DND-41 (cell line): ENCODE measurements around the gene MINK1.

ENCODE experiments used
- ATAC-seq: fragments of 200-7000 bp; cut with Tn5 transposase; 3 replicates; pipeline ENCODE4 v1.9.1; 2021; ENCODE audit warnings: low read depth; ENCODE audit not compliant: insufficient read depth
- DNase-seq: peaks from one replicate; pipeline ENCODE4 v3.0.0-alpha.2; 2020
- H2AFZ ChIP-seq: 2 replicates; pipeline ENCODE4 v1.6.0; 2012; ENCODE audit warnings: low read depth, low read length
- H3K27ac ChIP-seq: 2 replicates; pipeline ENCODE4 v1.5.1; 2012; ENCODE audit warnings: low read length, inconsistent platforms
- H3K27me3 ChIP-seq: fragments of 200-600 bp; sonication (generic); 2 replicates; pipeline ENCODE4 v1.6.0; 2012; ENCODE audit warnings: low read length, mild to moderate bottlenecking, inconsistent platforms; ENCODE audit not compliant: insufficient read depth, poor library complexity
- H3K36me3 ChIP-seq: 2 replicates; pipeline ENCODE4 v1.5.1; 2012; ENCODE audit warnings: low read length, inconsistent platforms; ENCODE audit not compliant: insufficient read depth
- H3K4me1 ChIP-seq: 2 replicates; pipeline ENCODE4 v1.5.1; 2012; ENCODE audit warnings: mild to moderate bottlenecking, low read length; ENCODE audit not compliant: insufficient read depth
- H3K4me2 ChIP-seq: 2 replicates; pipeline ENCODE4 v1.6.0; 2012; ENCODE audit warnings: mild to moderate bottlenecking, moderate library complexity, low read length, inconsistent platforms; ENCODE audit not compliant: insufficient read depth
- H3K4me3 ChIP-seq, 2 experiments: fragments of 200-600 bp in 1 of 2; shearing (Covaris generic) in 1 of 2; 2 replicates each; pipeline ENCODE4 v1.5.1; 2012 to 2016; ENCODE audit warnings: inconsistent platforms in 2 of 2, low read length in 2 of 2, mild to moderate bottlenecking in 2 of 2, low read depth in 1 of 2, moderate library complexity in 1 of 2
- H3K79me2 ChIP-seq: 2 replicates; pipeline ENCODE4 v1.6.0; 2012; ENCODE audit warnings: low read length, inconsistent platforms; ENCODE audit not compliant: insufficient read depth
- H3K9ac ChIP-seq: 2 replicates; pipeline ENCODE4 v1.6.0; 2012; ENCODE audit warnings: low read depth, mild to moderate bottlenecking, inconsistent platforms, low read length, moderate library complexity
- H3K9me3 ChIP-seq: 2 replicates; pipeline ENCODE4 v1.5.1; 2012; ENCODE audit warnings: low read length, moderate library complexity, mild to moderate bottlenecking, inconsistent platforms; ENCODE audit not compliant: insufficient read depth, severe bottlenecking
- H4K20me1 ChIP-seq: 2 replicates; pipeline ENCODE4 v1.6.0; 2012; ENCODE audit warnings: low read length; ENCODE audit not compliant: insufficient read depth
- EZH2 ChIP-seq: IDR thresholded peaks from 3 replicates; pipeline ENCODE4 v1.6.1; 2012; ENCODE audit warnings: borderline replicate concordance, low read depth, mild to moderate bottlenecking, moderate library complexity, low read length, inconsistent platforms; ENCODE audit not compliant: severe bottlenecking
- TF ChIP-seq, protein P1 (sequence below): IDR thresholded peaks from 2 replicates; pipeline ENCODE4 v1.5.1; 2012; ENCODE audit warnings: borderline replicate concordance, low read length, moderate library complexity, mild to moderate bottlenecking; ENCODE audit not compliant: poor library complexity, severe bottlenecking; ENCODE audit errors: extremely low read depth

Gene MINK1

DNA sequence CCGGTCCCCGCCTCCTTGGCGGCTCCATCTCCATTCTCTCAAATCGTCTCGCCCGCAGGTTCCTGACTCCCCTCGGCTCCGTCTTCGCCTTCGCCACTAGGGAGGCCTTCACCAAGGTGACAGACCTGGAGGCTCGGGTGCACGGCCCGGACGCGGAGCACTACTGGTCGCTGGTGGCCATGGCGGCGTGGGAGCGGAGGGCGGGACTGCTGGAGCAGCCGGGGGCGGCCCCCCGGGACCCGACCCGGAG is 43.5 kb upstream of the MINK1 start:
- TF ChIP-seq, protein P1, sequence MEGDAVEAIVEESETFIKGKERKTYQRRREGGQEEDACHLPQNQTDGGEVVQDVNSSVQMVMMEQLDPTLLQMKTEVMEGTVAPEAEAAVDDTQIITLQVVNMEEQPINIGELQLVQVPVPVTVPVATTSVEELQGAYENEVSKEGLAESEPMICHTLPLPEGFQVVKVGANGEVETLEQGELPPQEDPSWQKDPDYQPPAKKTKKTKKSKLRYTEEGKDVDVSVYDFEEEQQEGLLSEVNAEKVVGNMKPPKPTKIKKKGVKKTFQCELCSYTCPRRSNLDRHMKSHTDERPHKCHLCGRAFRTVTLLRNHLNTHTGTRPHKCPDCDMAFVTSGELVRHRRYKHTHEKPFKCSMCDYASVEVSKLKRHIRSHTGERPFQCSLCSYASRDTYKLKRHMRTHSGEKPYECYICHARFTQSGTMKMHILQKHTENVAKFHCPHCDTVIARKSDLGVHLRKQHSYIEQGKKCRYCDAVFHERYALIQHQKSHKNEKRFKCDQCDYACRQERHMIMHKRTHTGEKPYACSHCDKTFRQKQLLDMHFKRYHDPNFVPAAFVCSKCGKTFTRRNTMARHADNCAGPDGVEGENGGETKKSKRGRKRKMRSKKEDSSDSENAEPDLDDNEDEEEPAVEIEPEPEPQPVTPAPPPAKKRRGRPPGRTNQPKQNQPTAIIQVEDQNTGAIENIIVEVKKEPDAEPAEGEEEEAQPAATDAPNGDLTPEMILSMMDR, result no peak
- TF ChIP-seq EZH2, result no peak
- ATAC-seq, result no peak
- Histone ChIP-seq H3K9ac (peak overlapping the region; percentile 89), H3K9me3 (no peaks in the 10 kb centered on the region), H4K20me1 (no peaks in the 10 kb centered on the region), H3K36me3 (no peaks in the 10 kb centered on the region), H3K4me2 (peak overlapping the region; percentile 98), H3K27ac (peak overlapping the region; percentile 62), H2AFZ (peak overlapping the region; percentile 96), H3K4me1 (peaks cover 20% of the 10 kb centered on the region), H3K4me3 (peak overlapping the region; percentile 62 to 70), H3K27me3 (no peaks in the 10 kb centered on the region), H3K79me2 (peaks cover 2% of the 10 kb centered on the region; the same call in 1 of the 2 replicates)
- no peak for DNase-seq

DNA sequence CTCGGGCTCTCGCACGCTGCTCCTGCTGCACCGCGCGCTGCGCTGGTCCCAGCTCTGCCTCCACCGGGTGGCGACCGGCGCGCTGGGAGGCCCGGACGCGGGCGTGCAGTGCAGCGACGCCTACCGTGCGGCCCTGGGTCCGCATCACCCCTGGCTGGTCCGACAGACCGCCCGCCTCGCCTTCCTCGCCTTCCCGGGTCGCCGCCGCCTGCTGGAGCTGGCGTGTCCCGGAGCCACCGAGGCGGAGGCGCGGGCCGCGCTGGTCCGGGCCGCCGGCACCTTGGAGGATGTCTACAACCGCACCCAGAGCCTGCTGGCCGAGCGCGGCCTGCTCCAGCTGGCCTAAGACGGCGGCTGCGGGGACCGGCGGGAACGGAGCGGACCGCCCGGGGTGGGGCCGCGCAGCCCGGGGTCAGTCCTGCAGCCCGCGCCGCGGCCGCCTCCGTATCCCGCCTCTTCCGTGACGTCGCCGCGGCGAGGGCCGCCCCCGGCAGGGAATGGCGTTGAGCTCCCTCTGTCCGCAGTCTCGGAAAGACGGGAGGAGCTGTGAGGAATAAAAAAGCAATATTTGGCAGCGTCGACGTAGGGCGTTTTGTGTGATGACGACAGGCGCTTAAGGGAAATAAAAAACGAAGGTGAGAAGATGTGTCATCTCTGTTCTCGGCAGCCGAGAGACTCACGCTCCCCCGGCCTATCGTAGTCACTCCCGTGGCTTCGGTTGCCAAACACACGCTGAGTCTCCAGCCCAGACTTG is 43.0 kb upstream of the MINK1 start:
- Histone ChIP-seq H3K9ac (peak overlapping the region; percentile 89), H3K4me2 (peak overlapping the region; percentile 98), H3K36me3 (no peaks in the 10 kb centered on the region), H2AFZ (peak overlapping the region; percentile 96), H3K79me2 (peaks cover 2% of the 10 kb centered on the region; the same call in 1 of the 2 replicates), H3K9me3 (no peaks in the 10 kb centered on the region), H3K27me3 (no peaks in the 10 kb centered on the region), H3K4me1 (peaks cover 20% of the 10 kb centered on the region), H3K27ac (peak overlapping the region; percentile 62), H4K20me1 (no peaks in the 10 kb centered on the region), H3K4me3 (peak overlapping the region; percentile 62 to 70)
- DNase-seq (peak; percentile 79), ATAC-seq (peak; percentile 92)
- TF ChIP-seq EZH2, result no peak
- TF ChIP-seq, protein P1, result peak; percentile 80

DNA sequence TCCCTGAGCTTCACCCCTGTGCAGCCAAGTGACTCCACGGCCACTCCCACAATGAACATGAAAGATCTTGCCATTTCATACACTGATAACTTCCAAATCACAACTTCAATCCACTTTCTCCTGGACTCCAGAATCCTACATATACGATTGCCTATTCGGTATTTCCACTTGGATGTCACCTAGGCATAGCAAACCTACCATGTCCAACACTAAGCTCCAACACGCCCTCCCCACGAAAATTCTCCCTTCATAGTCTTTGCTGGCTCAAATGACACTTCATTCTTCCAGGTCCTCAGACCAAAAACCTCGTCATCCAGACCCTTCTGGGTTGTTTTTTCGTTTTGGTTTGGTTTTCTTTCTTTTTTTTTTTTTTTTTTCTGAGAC is 42.4 kb upstream of the MINK1 start:
- DNase-seq (no peak), ATAC-seq (no peak)
- Histone ChIP-seq H3K27ac (peak overlapping the region; percentile 62), H3K27me3 (no peaks in the 10 kb centered on the region), H4K20me1 (no peaks in the 10 kb centered on the region), H2AFZ (peak overlapping the region; percentile 96), H3K9ac (peak overlapping the region; percentile 89), H3K79me2 (peaks cover 2% of the 10 kb centered on the region; the same call in 1 of the 2 replicates), H3K36me3 (no peaks in the 10 kb centered on the region), H3K4me3 (peak overlapping the region; percentile 62 to 70; a peak in 3 of 4 replicates), H3K9me3 (no peaks in the 10 kb centered on the region), H3K4me2 (peak overlapping the region; percentile 98), H3K4me1 (peaks cover 25% of the 10 kb centered on the region)
- TF ChIP-seq, protein P1, result no peak
- no peak for TF ChIP-seq EZH2

DNA sequence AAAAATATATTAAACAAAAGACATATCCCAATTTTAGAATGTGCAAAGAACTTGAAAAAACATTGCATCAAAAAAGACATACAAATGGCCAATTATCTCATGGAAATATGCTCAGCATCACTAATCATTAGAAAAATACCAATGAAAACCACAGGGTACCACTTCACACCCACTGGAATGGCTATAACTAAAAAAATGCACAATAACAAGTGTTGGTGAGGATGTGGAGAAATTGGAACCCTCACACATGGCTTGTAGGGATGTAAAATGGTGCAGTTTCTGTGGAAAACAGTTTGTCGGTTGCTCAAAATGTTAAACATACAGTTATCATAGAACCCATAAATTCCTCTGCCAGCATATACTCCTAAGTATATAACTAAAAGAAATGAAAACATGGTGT is 38.0 kb upstream of the MINK1 start:
- peaks cover 12% of the 10 kb centered on the region; the same call in 1 of the 2 replicates for H4K20me1 ChIP-seq
- H3K9me3 ChIP-seq, result no peaks in the 10 kb centered on the region
- H3K79me2 ChIP-seq, result peaks cover 21% of the 10 kb centered on the region
- no peaks in the 10 kb centered on the region for H3K27me3 ChIP-seq
- peaks cover 22% of the 10 kb centered on the region for H3K36me3 ChIP-seq
- H3K27ac ChIP-seq, result no peak overlapping the region
- TF ChIP-seq, protein P1, result no peak
- no peak for TF ChIP-seq EZH2
- 0 out of 2 replicates have a peak overlapping the region, but pooled peaks have one; percentile 74 for H3K9ac ChIP-seq
- H3K4me2 ChIP-seq, result peak overlapping the region; percentile 40; the same call in 1 of the 2 replicates
- peak overlapping the region; percentile 60 for H2AFZ ChIP-seq
- no peak for DNase-seq
- H3K4me3 ChIP-seq, result peak overlapping the region in 1 of 2 experiments; percentile 69; a peak in 2 of 4 replicates
- no peak for ATAC-seq
- H3K4me1 ChIP-seq, result peaks cover 29% of the 10 kb centered on the region
